Activated naive CD4-positive, alpha-beta T cell treated with anti-CD3 and anti-CD28 coated beads, Interleukin-2, amount 50 U/mL, for 72 hours (primary cell): ENCODE data around the gene ZG16. TPM values are rescaled to one million over a fixed set of nuclear protein-coding genes. Genes with fewer than 3 reads are reported as not detected.
"Not testable (repeated sequence)": the region's sequence is repeated elsewhere in the genome, so short reads cannot be mapped to it uniquely, and the experiment has no call there.

Experiments
- ATAC-seq, 2 donors: fragments of 150-1000 bp; cut with Tn5 transposase; 2 replicates each; pipeline ENCODE4 v1.10.0; 2021; ENCODE audit warnings: mild to moderate bottlenecking in 2 of 2, moderate library complexity in 2 of 2
- DNase-seq, 2 donors: peaks; one replicate each; pipeline ENCODE4 v3.0.0; 2021 to 2022; ENCODE audit warnings: low spot score in 2 of 2
- H3K27ac Mint-ChIP-seq, 2 donors: one replicate each; pipeline ENCODE4 v1.8.0; 2022; ENCODE audit warnings: mild to moderate bottlenecking in 2 of 2, mixed read lengths in 2 of 2
- H3K36me3 Mint-ChIP-seq, 2 donors: one replicate each; pipeline ENCODE4 v1.8.0; 2022; ENCODE audit warnings: mixed read lengths in 2 of 2
- H3K9me3 Mint-ChIP-seq, 2 donors: one replicate each; pipeline ENCODE4 v1.8.0; 2022; ENCODE audit warnings: mixed read lengths in 2 of 2
- total RNA-seq, 2 donors: library from RNA; stranded (reverse); gene quantifications; one replicate each; pipeline ENCODE4 v1.2.3, GENCODE V29; 2022

The ZG16 gene
- not detected for total RNA-seq

- ATAC-seq (no peak), DNase-seq (no peak)
- peak within 1 kb of the TSS in 1 of 2 donors; percentile 16 for H3K27ac Mint-ChIP-seq
- no peaks in the 10 kb centered on the region for H3K36me3 Mint-ChIP-seq
- no peaks in the 10 kb centered on the region for H3K9me3 Mint-ChIP-seq
Observed at GRCh38 chr16:29777576-29778350, at the start of gene ZG16. Gene ZG16 (plus strand): TSS chr16:29778256. CDS start chr16:29779267, 1,011 bp downstream.

GRCh38 chr16:29729116-29729521, 48.9 kb upstream of the ZG16 start:
- no peak for ATAC-seq
- H3K36me3 Mint-ChIP-seq: peaks cover 0 to 24% of the 10 kb centered on the region in 2 donors

GRCh38 chr16:29730649-29731048, 47.4 kb upstream of the ZG16 start:
- ATAC-seq (no peak), DNase-seq (no peak)
- peak overlapping the region in 1 of 2 donors; percentile 82 for H3K27ac Mint-ChIP-seq
- H3K36me3 Mint-ChIP-seq: peaks cover 0 to 30% of the 10 kb centered on the region in 2 donors
- peaks cover 0 to 16% of the 10 kb centered on the region in 2 donors for H3K9me3 Mint-ChIP-seq

More at GRCh38 chr16:29729116-29729521, 48.9 kb upstream of the ZG16 start:
- H3K27ac Mint-ChIP-seq: no peak overlapping the region
- DNase-seq: no peak
- peaks cover 0 to 12% of the 10 kb centered on the region in 2 donors for H3K9me3 Mint-ChIP-seq

- DNase-seq: peak; percentile 65 to 74
- peak; percentile 91 to 95 for ATAC-seq
- peaks cover 0 to 30% of the 10 kb centered on the region in 2 donors for H3K36me3 Mint-ChIP-seq
- H3K27ac Mint-ChIP-seq: peak overlapping the region; percentile 88 to 93
- peaks cover 0 to 16% of the 10 kb centered on the region in 2 donors for H3K9me3 Mint-ChIP-seq
Observed at GRCh38 chr16:29731768-29732601, 46.1 kb upstream of the ZG16 start.

- Mint-ChIP-seq H3K36me3 (peaks cover 0 to 30% of the 10 kb centered on the region in 2 donors), H3K9me3 (peaks cover under 1 to 16% of the 10 kb centered on the region in 2 donors), H3K27ac (no peak overlapping the region)
- ATAC-seq (no peak), DNase-seq (no peak)
Observed at GRCh38 chr16:29734786-29735185, 43.3 kb upstream of the ZG16 start.

- DNase-seq (no peak), ATAC-seq (no peak)
- Mint-ChIP-seq H3K27ac (no peak overlapping the region), H3K9me3 (peaks cover 4 to 15% of the 10 kb centered on the region in 2 donors), H3K36me3 (peaks cover 0 to 27% of the 10 kb centered on the region in 2 donors)
Observed at GRCh38 chr16:29736112-29736511, 41.9 kb upstream of the ZG16 start.

- no peak for DNase-seq
- ATAC-seq: no peak
- H3K36me3 Mint-ChIP-seq: peaks cover 0 to 24% of the 10 kb centered on the region in 2 donors
- no peak overlapping the region for H3K27ac Mint-ChIP-seq
- H3K9me3 Mint-ChIP-seq: peaks cover 4 to 13% of the 10 kb centered on the region in 2 donors
Observed at GRCh38 chr16:29736764-29737163, 41.3 kb upstream of the ZG16 start.

GRCh38 chr16:29737713-29738112, 40.3 kb upstream of the ZG16 start:
- Mint-ChIP-seq H3K36me3 (peaks cover 0 to 17% of the 10 kb centered on the region in 2 donors), H3K9me3 (peaks cover 4 to 9% of the 10 kb centered on the region in 2 donors), H3K27ac (no peak overlapping the region)
- no peak for DNase-seq
- ATAC-seq: no peak

- peak overlapping the region in 1 of 2 donors; percentile 33 for H3K27ac Mint-ChIP-seq
- DNase-seq (no peak), ATAC-seq (peak; percentile 76 to 82)
- peaks cover 0 to 18% of the 10 kb centered on the region in 2 donors for H3K36me3 Mint-ChIP-seq
- peaks cover 4% of the 10 kb centered on the region in 2 donors for H3K9me3 Mint-ChIP-seq
Observed at GRCh38 chr16:29738514-29738913, 39.5 kb upstream of the ZG16 start.

- not testable (repeated sequence) for ATAC-seq, H3K27ac Mint-ChIP-seq, H3K9me3 Mint-ChIP-seq, DNase-seq
- peaks cover 6 to 21% of the 10 kb centered on the region in 2 donors for H3K36me3 Mint-ChIP-seq
Observed at GRCh38 chr16:29739927-29740629, 38.0 kb upstream of the ZG16 start.

- not testable (repeated sequence) for DNase-seq, H3K27ac Mint-ChIP-seq, ATAC-seq
Observed at GRCh38 chr16:29740630-29741015, 37.4 kb upstream of the ZG16 start.

GRCh38 chr16:29742683-29743275, 35.3 kb upstream of the ZG16 start:
- Mint-ChIP-seq H3K36me3 (peaks cover 7 to 31% of the 10 kb centered on the region in 2 donors), H3K9me3 (peaks cover 0 to 4% of the 10 kb centered on the region in 2 donors)
- no peak for ATAC-seq

More at GRCh38 chr16:29740630-29741015, 37.4 kb upstream of the ZG16 start:
- H3K36me3 Mint-ChIP-seq: peaks cover 7 to 27% of the 10 kb centered on the region in 2 donors
- H3K9me3 Mint-ChIP-seq: not testable (repeated sequence)

GRCh38 chr16:29743475-29743826, 34.6 kb upstream of the ZG16 start:
- H3K27ac Mint-ChIP-seq: peak overlapping the region in 1 of 2 donors; percentile 98
- H3K36me3 Mint-ChIP-seq: peaks cover 7 to 31% of the 10 kb centered on the region in 2 donors
- peaks cover 0 to 4% of the 10 kb centered on the region in 2 donors for H3K9me3 Mint-ChIP-seq
- DNase-seq (no peak), ATAC-seq (no peak)

More at GRCh38 chr16:29742683-29743275, 35.3 kb upstream of the ZG16 start:
- H3K27ac Mint-ChIP-seq: peak overlapping the region; percentile 40 to 98
- no peak for DNase-seq

- Mint-ChIP-seq H3K27ac (peak overlapping the region; percentile 95 to 98), H3K9me3 (peaks cover 0 to 4% of the 10 kb centered on the region in 2 donors), H3K36me3 (peaks cover 7 to 31% of the 10 kb centered on the region in 2 donors)
- peak in 1 of 2 donors; percentile 5 for ATAC-seq
- peak; percentile 31 to 65 for DNase-seq
Observed at GRCh38 chr16:29743827-29744531, 34.1 kb upstream of the ZG16 start.

- DNase-seq (peak; percentile 17 to 62), ATAC-seq (no peak)
- peaks cover 7 to 31% of the 10 kb centered on the region in 2 donors for H3K36me3 Mint-ChIP-seq
- peak overlapping the region; percentile 95 to 98 for H3K27ac Mint-ChIP-seq
- peaks cover 0 to 4% of the 10 kb centered on the region in 2 donors for H3K9me3 Mint-ChIP-seq
Observed at GRCh38 chr16:29744541-29745101, 33.4 kb upstream of the ZG16 start.
